ENCODE results near the gene NEK7. TPM values are rescaled to one million over a fixed set of nuclear protein-coding genes. Genes with fewer than 3 reads are reported as not detected.

The NEK7 gene
- total and polyA plus RNA-seq, 9 donors, result 25.0 to 87.0 (median 61.3) TPM

GRCh38 chr1:198116069-198116468 lies 40.7 kb upstream of the NEK7 start:
- peaks cover 2% of the 10 kb centered on the region for H3K4me1 ChIP-seq (ENCODE audit: insufficient read depth)
- no peak for DNase-seq
- H3K9me3 ChIP-seq, result no peaks in the 10 kb centered on the region
- no peak overlapping the region for H3K4me3 ChIP-seq
- TF ChIP-seq CTCF (IDR thresholded peaks at IDR 0.05), result no peak
- TF ChIP-seq EP300 (IDR thresholded peaks at IDR 0.05), result no peak
- no peak for TF ChIP-seq POLR2A (IDR thresholded peaks at IDR 0.05)
- WGBS, 3 donors, result 86 to 96% (median 93%) methylated on average over 1 of the region's 1 CpG
- intact Hi-C loops (cut with DNase I), result no loop called here
- no peaks in the 10 kb centered on the region for H3K27me3 ChIP-seq
- H3K27ac ChIP-seq, result no peak overlapping the region
- no peaks in the 10 kb centered on the region for H3K36me3 ChIP-seq

DNA sequence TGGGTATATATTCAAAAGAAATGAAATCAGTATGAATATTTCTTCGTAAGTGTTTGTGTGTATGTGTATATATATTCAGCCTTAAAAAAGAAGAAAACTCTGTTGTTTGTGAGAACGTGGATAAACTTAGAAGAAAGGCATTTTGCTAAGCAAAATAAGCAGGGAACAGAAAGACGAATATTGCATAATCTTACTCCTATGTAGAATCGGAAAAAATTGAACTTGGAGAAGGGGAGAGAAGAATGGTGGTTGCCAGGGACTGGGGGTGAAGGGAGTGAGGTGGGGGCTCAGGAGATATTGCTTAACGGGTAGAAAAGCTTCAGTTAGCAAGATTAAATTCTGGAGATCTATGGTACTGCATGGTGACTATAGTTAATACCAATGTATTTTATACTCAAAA lies 40.3 kb upstream of the NEK7 start:
- intact Hi-C loops (cut with DNase I), result no loop called here
- no peaks in the 10 kb centered on the region for H3K9me3 ChIP-seq
- TF ChIP-seq CTCF (IDR thresholded peaks at IDR 0.05) (no peak), POLR2A (IDR thresholded peaks at IDR 0.05) (no peak), EP300 (IDR thresholded peaks at IDR 0.05) (no peak)
- peaks cover 2% of the 10 kb centered on the region for H3K4me1 ChIP-seq (ENCODE audit: insufficient read depth)
- WGBS, 3 donors, result 84 to 93% (median 90%) methylated on average over 5 of the region's 5 CpGs
- no peaks in the 10 kb centered on the region for H3K36me3 ChIP-seq
- H3K27ac ChIP-seq, result no peak overlapping the region
- no peak overlapping the region for H3K4me3 ChIP-seq
- no peak for DNase-seq
- no peaks in the 10 kb centered on the region for H3K27me3 ChIP-seq

GRCh38 chr1:198117267-198117666 lies 39.5 kb upstream of the NEK7 start:
- H3K4me1 ChIP-seq (ENCODE audit: insufficient read depth), result peaks cover 2% of the 10 kb centered on the region
- no peak for TF ChIP-seq EP300 (IDR thresholded peaks at IDR 0.05)
- H3K27me3 ChIP-seq, result no peaks in the 10 kb centered on the region
- no peak overlapping the region for H3K4me3 ChIP-seq
- peak overlapping the region in 1 of 2 donors; percentile 37 for H3K27ac ChIP-seq
- WGBS, 3 donors, result 56 to 73% (median 65%) methylated on average over 1 of the region's 1 CpG
- no peaks in the 10 kb centered on the region for H3K9me3 ChIP-seq
- H3K36me3 ChIP-seq, result no peaks in the 10 kb centered on the region
- intact Hi-C loops (cut with DNase I), result no loop called here
- no peak for DNase-seq

DNA sequence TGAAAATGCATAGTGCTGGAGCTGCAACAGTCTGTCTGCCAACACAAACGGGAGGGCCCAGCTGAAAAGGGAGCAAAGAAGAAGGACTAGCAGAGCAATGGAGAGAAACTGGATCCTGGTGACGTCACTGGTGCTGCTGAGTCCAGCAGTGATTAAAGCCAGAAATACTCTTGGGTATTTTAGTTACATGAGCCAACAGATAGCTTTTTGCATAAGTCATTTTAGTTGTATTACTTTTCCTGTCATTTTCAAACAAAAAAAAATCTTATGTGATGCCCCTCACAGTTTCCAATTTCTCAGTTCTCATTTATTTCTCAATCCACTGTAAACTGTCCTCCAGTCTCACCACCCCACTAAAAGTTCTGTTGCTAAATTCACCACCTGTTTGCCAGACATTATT lies 38.7 kb upstream of the NEK7 start:
- intact Hi-C loops (cut with DNase I), result no loop called here
- H3K27me3 ChIP-seq, result no peaks in the 10 kb centered on the region
- H3K4me1 ChIP-seq (ENCODE audit: insufficient read depth), result peaks cover 4% of the 10 kb centered on the region
- DNase-seq, result peak; percentile 67 to 83 (median 71)
- no peak overlapping the region for H3K4me3 ChIP-seq
- no peaks in the 10 kb centered on the region for H3K36me3 ChIP-seq
- peak overlapping the region in 1 of 2 donors; percentile 37 for H3K27ac ChIP-seq
- no peaks in the 10 kb centered on the region for H3K9me3 ChIP-seq
- no peak for TF ChIP-seq POLR2A (IDR thresholded peaks at IDR 0.05)
- no peak for TF ChIP-seq EP300 (IDR thresholded peaks at IDR 0.05)
- no peak for TF ChIP-seq CTCF (IDR thresholded peaks at IDR 0.05)
- WGBS, 3 donors, result 6 to 9% (median 6%) methylated on average over 2 of the region's 2 CpGs

DNA sequence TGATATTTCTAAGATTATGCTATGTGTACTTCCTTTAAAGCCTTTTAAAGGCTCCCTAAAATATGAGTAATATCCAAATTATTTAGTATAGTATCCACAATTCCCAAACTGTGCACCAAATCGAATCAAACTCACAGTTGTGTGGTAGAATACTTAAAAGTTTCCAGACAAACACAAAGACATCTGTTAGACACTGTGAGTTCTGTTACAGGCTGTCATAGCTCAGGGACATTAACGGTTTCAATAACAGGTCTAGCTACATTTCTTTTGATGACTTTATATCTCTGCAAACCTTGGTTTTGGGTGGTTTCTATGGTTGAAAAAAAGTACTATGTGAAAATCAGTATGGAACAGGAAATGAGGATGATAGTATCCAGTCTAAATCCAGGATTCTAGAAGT lies 36.9 kb upstream of the NEK7 start:
- intact Hi-C loops (cut with DNase I), result no loop called here
- H3K27ac ChIP-seq, result no peak overlapping the region
- H3K27me3 ChIP-seq, result no peaks in the 10 kb centered on the region
- H3K36me3 ChIP-seq, result no peaks in the 10 kb centered on the region
- peaks cover 4% of the 10 kb centered on the region for H3K4me1 ChIP-seq (ENCODE audit: insufficient read depth)
- WGBS, 3 donors, result 74 to 85% (median 78%) methylated on average over 2 of the region's 2 CpGs
- DNase-seq, result no peak
- H3K4me3 ChIP-seq, result no peak overlapping the region
- TF ChIP-seq POLR2A (IDR thresholded peaks at IDR 0.05), result no peak
- TF ChIP-seq EP300 (IDR thresholded peaks at IDR 0.05), result no peak
- no peak for TF ChIP-seq CTCF (IDR thresholded peaks at IDR 0.05)
- no peaks in the 10 kb centered on the region for H3K9me3 ChIP-seq

All from ovary (tissue), 9 donors.